ENCODE results near the gene NTS.

The NTS gene

GRCh38 chr12:85834378-85834777, 39.7 kb upstream of the NTS start (continued):
- TF ChIP-seq GLI4 (tag by site-specific recombination; IDR thresholded peaks at IDR 0.05) (no peak), PRDM4 (tag by site-specific recombination; IDR thresholded peaks at IDR 0.05) (peak; percentile 83), ZNF624 (tag by site-specific recombination; IDR thresholded peaks at IDR 0.05) (no peak), ZNF121 (tag by site-specific recombination; IDR thresholded peaks at IDR 0.05) (no peak), ZNF488 (tag by site-specific recombination; IDR thresholded peaks at IDR 0.05) (no peak), ZBTB49 (tag by site-specific recombination; IDR thresholded peaks at IDR 0.05; ENCODE audit: low read depth) (no peak), ZNF280D (tag by site-specific recombination; IDR thresholded peaks at IDR 0.05) (no peak), SALL2 (tag by site-specific recombination; IDR thresholded peaks at IDR 0.05; ENCODE audit: borderline replicate concordance) (no peak), ZXDB (tag by site-specific recombination; IDR thresholded peaks at IDR 0.05) (peak; percentile 96), ZNF223 (tag by site-specific recombination; IDR thresholded peaks at IDR 0.05) (no peak), ZNF341 (tag by site-specific recombination; IDR thresholded peaks at IDR 0.05; ENCODE audit: low read depth) (no peak), GLI2 (tag by site-specific recombination; IDR thresholded peaks at IDR 0.05; ENCODE audit: borderline replicate concordance, low read depth) (peak; percentile 80), OVOL3 (tag by site-specific recombination; IDR thresholded peaks at IDR 0.05) (peak; percentile 92), ZSCAN16 (tag by site-specific recombination; IDR thresholded peaks at IDR 0.05) (no peak), ZFHX2 (tag by site-specific recombination; conservative IDR thresholded peaks at IDR 0.05) (no peak), PBX3 (CRISPR knock-in tag; IDR thresholded peaks at IDR 0.05) (no peak), PRDM6 (tag by site-specific recombination; IDR thresholded peaks at IDR 0.05) (peak; percentile 99), ZNF639 (tag by site-specific recombination; IDR thresholded peaks at IDR 0.05) (peak; percentile 84), GLIS1 (tag by site-specific recombination; IDR thresholded peaks at IDR 0.05) (peak; percentile 67), ZBTB10 (tag by site-specific recombination; IDR thresholded peaks at IDR 0.05) (no peak), ZNF660 (tag by site-specific recombination; IDR thresholded peaks at IDR 0.05) (peak; percentile 35; the same call in 1 of the 2 replicates), ZNF561 (tag by site-specific recombination; IDR thresholded peaks at IDR 0.05; ENCODE audit: borderline replicate concordance) (peak; percentile 71; the same call in 1 of the 2 replicates), ZNF133 (tag by site-specific recombination; IDR thresholded peaks at IDR 0.05) (no peak), ZNF670 (tag by site-specific recombination; IDR thresholded peaks at IDR 0.05; ENCODE audit: low read depth) (no peak)
